ENCODE measurements around the gene ACOX1. TPM values are rescaled to one million over a fixed set of nuclear protein-coding genes. Genes with fewer than 3 reads are reported as not detected.

The ACOX1 gene
- total and polyA plus RNA-seq, 2 of the 13 experiments (the other 11 are each of a cell fraction or from before 2014, with no cell fraction given): 86.4 to 120 TPM

GRCh38 chr17:75892556-75893224 is 86.3 kb downstream of the ACOX1 start (continued):
- TF ChIP-seq, protein P1, sequence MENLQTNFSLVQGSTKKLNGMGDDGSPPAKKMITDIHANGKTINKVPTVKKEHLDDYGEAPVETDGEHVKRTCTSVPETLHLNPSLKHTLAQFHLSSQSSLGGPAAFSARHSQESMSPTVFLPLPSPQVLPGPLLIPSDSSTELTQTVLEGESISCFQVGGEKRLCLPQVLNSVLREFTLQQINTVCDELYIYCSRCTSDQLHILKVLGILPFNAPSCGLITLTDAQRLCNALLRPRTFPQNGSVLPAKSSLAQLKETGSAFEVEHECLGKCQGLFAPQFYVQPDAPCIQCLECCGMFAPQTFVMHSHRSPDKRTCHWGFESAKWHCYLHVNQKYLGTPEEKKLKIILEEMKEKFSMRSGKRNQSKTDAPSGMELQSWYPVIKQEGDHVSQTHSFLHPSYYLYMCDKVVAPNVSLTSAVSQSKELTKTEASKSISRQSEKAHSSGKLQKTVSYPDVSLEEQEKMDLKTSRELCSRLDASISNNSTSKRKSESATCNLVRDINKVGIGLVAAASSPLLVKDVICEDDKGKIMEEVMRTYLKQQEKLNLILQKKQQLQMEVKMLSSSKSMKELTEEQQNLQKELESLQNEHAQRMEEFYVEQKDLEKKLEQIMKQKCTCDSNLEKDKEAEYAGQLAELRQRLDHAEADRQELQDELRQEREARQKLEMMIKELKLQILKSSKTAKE (CRISPR knock-in tag; IDR thresholded peaks at IDR 0.05; ENCODE audit: borderline replicate concordance): peak; percentile 66; the same call in 1 of the 2 replicates
- no peak for TF ChIP-seq ZNF3 (CRISPR knock-in tag; IDR thresholded peaks at IDR 0.05)
- no peak for TF ChIP-seq ZNF776 (CRISPR knock-in tag; IDR thresholded peaks at IDR 0.05)
- TF ChIP-seq, protein P2, sequence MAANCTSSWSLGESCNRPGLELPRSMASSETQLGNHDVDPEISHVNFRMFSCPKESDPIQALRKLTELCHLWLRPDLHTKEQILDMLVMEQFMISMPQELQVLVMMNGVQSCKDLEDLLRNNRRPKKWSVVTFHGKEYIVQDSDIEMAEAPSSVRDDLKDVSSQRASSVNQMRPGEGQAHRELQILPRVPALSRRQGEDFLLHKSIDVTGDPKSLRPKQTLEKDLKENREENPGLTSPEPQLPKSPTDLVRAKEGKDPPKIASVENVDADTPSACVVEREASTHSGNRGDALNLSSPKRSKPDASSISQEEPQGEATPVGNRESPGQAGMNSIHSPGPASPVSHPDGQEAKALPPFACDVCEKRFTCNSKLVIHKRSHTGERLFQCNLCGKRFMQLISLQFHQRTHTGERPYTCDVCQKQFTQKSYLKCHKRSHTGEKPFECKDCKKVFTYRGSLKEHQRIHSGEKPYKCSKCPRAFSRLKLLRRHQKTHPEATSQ (CRISPR knock-in tag; IDR thresholded peaks at IDR 0.05; ENCODE audit: borderline replicate concordance): 0 out of 2 replicates have a peak, but pooled peaks have one; percentile 62
- TF ChIP-seq, protein P3, sequence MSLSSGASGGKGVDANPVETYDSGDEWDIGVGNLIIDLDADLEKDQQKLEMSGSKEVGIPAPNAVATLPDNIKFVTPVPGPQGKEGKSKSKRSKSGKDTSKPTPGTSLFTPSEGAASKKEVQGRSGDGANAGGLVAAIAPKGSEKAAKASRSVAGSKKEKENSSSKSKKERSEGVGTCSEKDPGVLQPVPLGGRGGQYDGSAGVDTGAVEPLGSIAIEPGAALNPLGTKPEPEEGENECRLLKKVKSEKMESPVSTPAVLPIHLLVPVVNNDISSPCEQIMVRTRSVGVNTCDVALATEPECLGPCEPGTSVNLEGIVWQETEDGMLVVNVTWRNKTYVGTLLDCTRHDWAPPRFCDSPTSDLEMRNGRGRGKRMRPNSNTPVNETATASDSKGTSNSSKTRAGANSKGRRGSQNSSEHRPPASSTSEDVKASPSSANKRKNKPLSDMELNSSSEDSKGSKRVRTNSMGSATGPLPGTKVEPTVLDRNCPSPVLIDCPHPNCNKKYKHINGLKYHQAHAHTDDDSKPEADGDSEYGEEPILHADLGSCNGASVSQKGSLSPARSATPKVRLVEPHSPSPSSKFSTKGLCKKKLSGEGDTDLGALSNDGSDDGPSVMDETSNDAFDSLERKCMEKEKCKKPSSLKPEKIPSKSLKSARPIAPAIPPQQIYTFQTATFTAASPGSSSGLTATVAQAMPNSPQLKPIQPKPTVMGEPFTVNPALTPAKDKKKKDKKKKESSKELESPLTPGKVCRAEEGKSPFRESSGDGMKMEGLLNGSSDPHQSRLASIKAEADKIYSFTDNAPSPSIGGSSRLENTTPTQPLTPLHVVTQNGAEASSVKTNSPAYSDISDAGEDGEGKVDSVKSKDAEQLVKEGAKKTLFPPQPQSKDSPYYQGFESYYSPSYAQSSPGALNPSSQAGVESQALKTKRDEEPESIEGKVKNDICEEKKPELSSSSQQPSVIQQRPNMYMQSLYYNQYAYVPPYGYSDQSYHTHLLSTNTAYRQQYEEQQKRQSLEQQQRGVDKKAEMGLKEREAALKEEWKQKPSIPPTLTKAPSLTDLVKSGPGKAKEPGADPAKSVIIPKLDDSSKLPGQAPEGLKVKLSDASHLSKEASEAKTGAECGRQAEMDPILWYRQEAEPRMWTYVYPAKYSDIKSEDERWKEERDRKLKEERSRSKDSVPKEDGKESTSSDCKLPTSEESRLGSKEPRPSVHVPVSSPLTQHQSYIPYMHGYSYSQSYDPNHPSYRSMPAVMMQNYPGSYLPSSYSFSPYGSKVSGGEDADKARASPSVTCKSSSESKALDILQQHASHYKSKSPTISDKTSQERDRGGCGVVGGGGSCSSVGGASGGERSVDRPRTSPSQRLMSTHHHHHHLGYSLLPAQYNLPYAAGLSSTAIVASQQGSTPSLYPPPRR (CRISPR knock-in tag; IDR thresholded peaks at IDR 0.05; ENCODE audit: borderline replicate concordance): peak; percentile 63
- no peak for TF ChIP-seq ZBTB37 (CRISPR knock-in tag; IDR thresholded peaks at IDR 0.05)
- TF ChIP-seq ZNF101 (CRISPR knock-in tag; IDR thresholded peaks at IDR 0.05; ENCODE audit: borderline replicate concordance, low read depth): 0 out of 2 replicates have a peak, but pooled peaks have one; percentile 60
- peak; percentile 46; the same call in 1 of the 2 replicates for TF ChIP-seq HMG20B (CRISPR knock-in tag; conservative IDR thresholded peaks at IDR 0.05)
- TF ChIP-seq ZGPAT (CRISPR knock-in tag; IDR thresholded peaks at IDR 0.05): no peak; the same call in 1 of the 2 replicates
- peak; percentile 31; the same call in 1 of the 2 replicates for TF ChIP-seq KDM4B (CRISPR knock-in tag; IDR thresholded peaks at IDR 0.05)
- TF ChIP-seq ZNF616 (CRISPR knock-in tag; IDR thresholded peaks at IDR 0.05; ENCODE audit: low read depth): no peak; the same call in 1 of the 2 replicates
- TF ChIP-seq ZNF326 (CRISPR knock-in tag; IDR thresholded peaks at IDR 0.05; ENCODE audit: borderline replicate concordance): peak; percentile 96
- TF ChIP-seq HDAC2 (CRISPR knock-in tag; IDR thresholded peaks at IDR 0.05): peak; percentile 47; the same call in 1 of the 2 replicates
- TF ChIP-seq CREBL2 (CRISPR knock-in tag; IDR thresholded peaks at IDR 0.05; ENCODE audit: borderline replicate concordance): no peak
